Tibial nerve (tissue), 4 donors: ENCODE data around the gene ZNF69. TPM values are rescaled to one million over a fixed set of nuclear protein-coding genes. Genes with fewer than 3 reads are reported as not detected.
A peak's percentile ranks its signal among the peaks of the same experiment; 100 is the strongest.
"Not testable (repeated sequence)": the region's sequence is repeated elsewhere in the genome, so short reads cannot be mapped to it uniquely, and the experiment has no call there.

ENCODE experiments used
- DNase-seq, 2 donors: peaks; one replicate each; pipeline ENCODE4 v3.0.0-alpha.2; 2019; ENCODE audit warnings: low spot score in 2 of 2
- H3K27ac ChIP-seq, 4 donors: fragments of 200-600 bp; sonication (generic) in 3 of 4; one replicate each; pipeline ENCODE4 v1.5.1; 2017 to 2019; ENCODE audit warnings: mild to moderate bottlenecking in 1 of 4
- H3K27me3 ChIP-seq, 2 donors: fragments of 200-600 bp; sonication (generic) in 1 of 2; one replicate each; pipeline versions ENCODE4 v1.5.1 to v1.6.0; 2017 to 2019
- H3K36me3 ChIP-seq, 3 donors: fragments of 200-600 bp; sonication (generic); one replicate each; pipeline ENCODE4 v1.5.1; 2018 to 2019
- H3K4me1 ChIP-seq, 4 donors: fragments of 200-600 bp; sonication (generic) in 3 of 4; one replicate each; pipeline ENCODE4 v1.5.1; 2017 to 2019
- H3K4me3 ChIP-seq, 4 donors: fragments of 200-600 bp; sonication (generic) in 3 of 4; one replicate each; pipeline ENCODE4 v1.5.1; 2017 to 2019; ENCODE audit warnings: mild to moderate bottlenecking in 1 of 4, moderate library complexity in 1 of 4
- H3K9me3 ChIP-seq, 4 donors: fragments of 200-600 bp; sonication (generic) in 3 of 4; one replicate each; pipeline ENCODE4 v1.5.1; 2017 to 2019
- EP300 ChIP-seq, 2 donors: sonication (generic); formaldehyde crosslinking; IDR thresholded peaks; one replicate each; pipeline ENCODE4 v1.6.1; 2017; ENCODE audit warnings: antibody characterized with exemption in 2 of 2, mild to moderate bottlenecking in 1 of 2
- POLR2A ChIP-seq, 2 donors: fragments of 450-650 bp; IDR thresholded peaks; one replicate each; pipeline ENCODE4 v1.6.1; 2017; ENCODE audit warnings: antibody characterized with exemption in 2 of 2, mild to moderate bottlenecking in 2 of 2, moderate library complexity in 2 of 2
- WGBS, 2 donors: methylation state at CpG; one replicate each; pipeline ENCODE4 v1.1.5; 2018; 5-methylcytosine and 5-hydroxymethylcytosine counted together
- total RNA-seq, 4 donors: library from RNA; depleted of rRNA; stranded (reverse); fragments of >200 nt; gene quantifications; one replicate each; pipeline ENCODE4 v1.1.0, GENCODE V29; 2016
- TF ChIP-seq, protein P1 (sequence below), 5 experiments: fragments of 200-600 bp in 3 of 5; fragments of 450-650 bp in 2 of 5; sonication (generic) in 3 of 5; IDR thresholded peaks; one replicate each; pipeline ENCODE4 v1.5.1; 2016 to 2019; ENCODE audit warnings: antibody characterized with exemption in 5 of 5, mild to moderate bottlenecking in 3 of 5, moderate library complexity in 2 of 5

ZNF69 gene
- total RNA-seq, 4 donors from 2014 or later = 9.8 to 10.2 (median 9.9) TPM

DNA sequence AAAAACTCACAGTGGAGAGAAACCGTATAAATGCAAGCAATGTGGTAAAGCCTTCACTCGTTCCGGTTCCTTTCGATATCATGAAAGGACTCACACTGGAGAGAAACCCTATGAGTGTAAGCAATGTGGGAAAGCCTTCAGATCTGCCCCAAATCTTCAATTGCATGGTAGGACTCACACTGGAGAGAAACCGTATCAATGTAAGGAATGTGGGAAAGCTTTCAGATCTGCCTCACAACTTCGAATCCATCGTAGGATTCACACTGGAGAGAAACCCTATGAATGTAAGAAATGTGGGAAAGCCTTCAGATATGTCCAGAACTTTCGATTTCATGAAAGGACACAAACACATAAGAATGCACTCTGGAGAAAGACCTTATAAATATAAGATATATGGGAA, 19.4 kb upstream of the ZNF69 start:
- peaks cover 6 to 90% (median 24%) of the 10 kb centered on the region in 3 donors for H3K36me3 ChIP-seq

DNA sequence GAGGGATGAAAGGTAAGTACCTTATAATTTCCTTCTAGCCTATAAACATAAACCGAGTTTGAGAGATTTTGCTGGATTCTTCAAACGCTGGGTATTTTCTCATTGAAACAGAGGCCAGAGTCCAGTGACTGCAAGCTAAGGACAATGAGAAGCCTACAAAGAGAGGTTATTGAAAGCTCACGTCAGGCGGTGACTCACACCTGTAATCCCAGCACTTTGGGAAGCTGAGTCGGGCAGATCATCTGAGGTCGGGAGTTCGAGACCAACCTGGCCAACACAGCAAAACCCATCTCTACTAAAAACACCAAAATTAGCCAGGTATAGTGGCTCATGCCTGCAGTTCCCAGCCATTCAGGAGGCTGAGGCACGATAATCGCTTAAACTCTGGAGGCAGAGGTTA, 15.0 kb upstream of the ZNF69 start:
- no peak overlapping the region for H3K4me3 ChIP-seq
- no peaks in the 10 kb centered on the region for H3K27me3 ChIP-seq
- 95 to 96% methylated on average over 9 of the region's 9 CpGs for WGBS, 2 donors

More for the DNA sequence above, 19.4 kb upstream of the ZNF69 start:
- 91 to 96% methylated on average over 8 of the region's 8 CpGs for WGBS, 2 donors
- Histone ChIP-seq H3K27ac (no peak overlapping the region), H3K9me3 (peaks cover 10 to 97% (median 41%) of the 10 kb centered on the region in 4 donors), H3K27me3 (no peaks in the 10 kb centered on the region), H3K4me1 (no peaks in the 10 kb centered on the region), H3K4me3 (no peak overlapping the region)
- DNase-seq = no peak
- TF ChIP-seq EP300 (IDR thresholded peaks at IDR 0.05) (no peak), POLR2A (IDR thresholded peaks at IDR 0.05) (no peak)
- TF ChIP-seq, protein P1, sequence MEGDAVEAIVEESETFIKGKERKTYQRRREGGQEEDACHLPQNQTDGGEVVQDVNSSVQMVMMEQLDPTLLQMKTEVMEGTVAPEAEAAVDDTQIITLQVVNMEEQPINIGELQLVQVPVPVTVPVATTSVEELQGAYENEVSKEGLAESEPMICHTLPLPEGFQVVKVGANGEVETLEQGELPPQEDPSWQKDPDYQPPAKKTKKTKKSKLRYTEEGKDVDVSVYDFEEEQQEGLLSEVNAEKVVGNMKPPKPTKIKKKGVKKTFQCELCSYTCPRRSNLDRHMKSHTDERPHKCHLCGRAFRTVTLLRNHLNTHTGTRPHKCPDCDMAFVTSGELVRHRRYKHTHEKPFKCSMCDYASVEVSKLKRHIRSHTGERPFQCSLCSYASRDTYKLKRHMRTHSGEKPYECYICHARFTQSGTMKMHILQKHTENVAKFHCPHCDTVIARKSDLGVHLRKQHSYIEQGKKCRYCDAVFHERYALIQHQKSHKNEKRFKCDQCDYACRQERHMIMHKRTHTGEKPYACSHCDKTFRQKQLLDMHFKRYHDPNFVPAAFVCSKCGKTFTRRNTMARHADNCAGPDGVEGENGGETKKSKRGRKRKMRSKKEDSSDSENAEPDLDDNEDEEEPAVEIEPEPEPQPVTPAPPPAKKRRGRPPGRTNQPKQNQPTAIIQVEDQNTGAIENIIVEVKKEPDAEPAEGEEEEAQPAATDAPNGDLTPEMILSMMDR (IDR thresholded peaks at IDR 0.05) = no peak

DNA sequence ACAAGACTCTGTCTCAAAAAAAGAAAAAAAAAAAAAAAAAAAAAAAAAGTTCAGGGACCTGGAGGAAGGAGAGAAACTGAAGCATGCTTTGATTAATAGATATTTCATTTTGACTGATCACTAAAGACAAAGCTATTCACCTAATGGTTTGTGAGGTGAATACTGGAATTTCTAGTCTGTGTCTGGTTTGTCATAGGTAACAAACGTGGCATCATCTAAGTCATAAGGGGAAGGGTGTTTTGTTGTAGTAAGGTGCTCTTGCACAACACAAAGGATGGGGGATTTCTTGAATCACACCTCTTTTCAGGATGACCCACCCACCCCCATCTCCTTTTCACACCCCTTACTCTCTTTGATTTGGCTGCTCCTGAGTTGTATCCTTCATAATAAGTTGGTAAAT, 13.8 kb upstream of the ZNF69 start:
- TF ChIP-seq EP300 (IDR thresholded peaks at IDR 0.05) (no peak), POLR2A (IDR thresholded peaks at IDR 0.05) (no peak)
- TF ChIP-seq, protein P1 (IDR thresholded peaks at IDR 0.05) = no peak
- Histone ChIP-seq H3K36me3 (peaks cover 0 to 37% (median 0%) of the 10 kb centered on the region in 3 donors), H3K4me1 (no peaks in the 10 kb centered on the region), H3K4me3 (no peak overlapping the region), H3K27ac (no peak overlapping the region), H3K27me3 (no peaks in the 10 kb centered on the region), H3K9me3 (peaks cover 0 to 56% (median 16%) of the 10 kb centered on the region in 4 donors)
- DNase-seq = no peak
- 75 to 90% methylated on average over 1 of the region's 1 CpG for WGBS, 2 donors

More for the DNA sequence above, 15.0 kb upstream of the ZNF69 start:
- Histone ChIP-seq H3K36me3 (peaks cover 1 to 48% (median 7%) of the 10 kb centered on the region in 3 donors), H3K9me3 (peaks cover 10 to 68% (median 26%) of the 10 kb centered on the region in 4 donors), H3K27ac (no peak overlapping the region), H3K4me1 (no peaks in the 10 kb centered on the region)
- no peak for TF ChIP-seq POLR2A (IDR thresholded peaks at IDR 0.05)
- no peak for TF ChIP-seq EP300 (IDR thresholded peaks at IDR 0.05)
- TF ChIP-seq, protein P1 (IDR thresholded peaks at IDR 0.05) = no peak
- no peak for DNase-seq

DNA sequence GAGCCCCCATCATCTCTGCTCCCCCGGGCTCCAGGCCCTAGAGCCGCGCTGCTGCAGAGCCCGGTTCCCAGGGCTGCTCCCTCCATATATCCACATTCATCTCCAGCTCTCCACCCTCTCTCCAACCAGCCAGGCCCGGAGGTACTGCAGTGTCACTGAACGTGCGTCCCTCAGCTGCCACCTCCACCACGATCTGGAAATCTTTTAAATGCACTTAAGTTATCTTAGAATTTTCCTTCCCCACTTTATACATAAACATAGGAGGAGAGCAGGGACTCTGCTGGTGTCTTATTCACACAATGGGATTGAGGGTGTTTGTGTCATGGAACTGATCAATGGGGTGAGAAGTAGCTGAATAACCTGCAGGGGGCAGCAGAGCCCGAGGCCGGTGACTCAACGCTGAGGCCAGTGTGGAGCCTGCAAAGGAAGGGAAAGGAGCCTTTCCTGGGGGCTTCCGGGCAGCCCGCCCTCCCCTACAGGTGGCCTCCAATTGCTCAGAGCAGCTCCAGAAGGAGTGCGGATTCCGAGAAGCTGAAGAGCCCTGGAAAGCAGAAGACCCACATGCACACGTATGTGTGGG, 7.8 kb upstream of the ZNF69 start:
- TF ChIP-seq, protein P1 (IDR thresholded peaks at IDR 0.05) = peak in 2 of 5 experiments; percentile 16 to 30
- H3K4me1 ChIP-seq, H3K4me3 ChIP-seq, H3K27me3 ChIP-seq, DNase-seq, H3K27ac ChIP-seq, H3K36me3 ChIP-seq: not testable (repeated sequence)
- 76% methylated on average over 16 of the region's 16 CpGs for WGBS, 2 donors
- peaks cover 0 to 16% (median 0%) of the 10 kb centered on the region in 4 donors for H3K9me3 ChIP-seq

DNA sequence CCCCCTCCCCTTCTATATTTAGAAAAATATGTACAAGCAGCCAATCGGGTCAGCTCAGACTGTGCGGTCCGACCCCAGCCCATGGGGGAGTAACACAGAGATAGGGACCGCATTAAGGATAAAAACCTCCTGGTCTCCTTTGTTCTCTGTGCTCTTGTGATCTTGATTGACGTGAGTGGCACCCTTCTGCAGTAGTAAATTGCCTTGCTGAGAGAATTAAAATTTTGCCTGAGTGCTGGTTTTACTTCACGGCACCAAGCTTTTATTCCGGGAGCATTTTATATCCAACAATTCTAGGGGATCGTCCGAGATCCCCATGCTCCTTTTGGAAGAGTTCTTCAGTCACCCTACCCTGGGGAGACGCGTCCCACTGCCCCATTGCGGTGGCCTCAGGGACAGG, 7.0 kb upstream of the ZNF69 start:
- Histone ChIP-seq H3K27ac (no peak overlapping the region), H3K4me3 (no peak overlapping the region), H3K36me3 (no peaks in the 10 kb centered on the region), H3K4me1 (no peaks in the 10 kb centered on the region), H3K27me3 (no peaks in the 10 kb centered on the region), H3K9me3 (peaks cover 0 to 15% (median 0%) of the 10 kb centered on the region in 4 donors)
- 93 to 97% methylated on average over 12 of the region's 12 CpGs for WGBS, 2 donors
- TF ChIP-seq POLR2A (IDR thresholded peaks at IDR 0.05) = no peak
- no peak for TF ChIP-seq EP300 (IDR thresholded peaks at IDR 0.05)
- TF ChIP-seq, protein P1 (IDR thresholded peaks at IDR 0.05) = no peak
- no peak for DNase-seq
